Colonic mucosa (tissue), 4 donors: ENCODE measurements around the gene ANKS1B. TPM values are rescaled to one million over a fixed set of nuclear protein-coding genes. Genes with fewer than 3 reads are reported as not detected.

Source experiments
- DNase-seq: peaks from one replicate; pipeline ENCODE4 v3.0.0-alpha.2; 2020
- H3K27ac ChIP-seq: fragments of 200-600 bp; one replicate; pipeline ENCODE4 v1.8.0; 2021
- H3K27me3 ChIP-seq: fragments of 200-600 bp; one replicate; pipeline ENCODE4 v1.8.0; 2021
- H3K36me3 ChIP-seq: fragments of 200-600 bp; one replicate; pipeline ENCODE4 v1.8.0; 2021
- H3K4me1 ChIP-seq: fragments of 200-600 bp; one replicate; pipeline ENCODE4 v1.8.0; 2021; ENCODE audit warnings: mild to moderate bottlenecking
- H3K4me3 ChIP-seq: fragments of 200-600 bp; one replicate; pipeline ENCODE4 v1.8.0; 2021
- H3K9ac ChIP-seq, 2 donors: one replicate each; pipeline ENCODE4 v1.7.0; 2013; ENCODE audit warnings: control low read depth in 2 of 2, low read depth in 2 of 2, low read length in 2 of 2
- H3K9me3 ChIP-seq: fragments of 200-600 bp; one replicate; pipeline ENCODE4 v1.8.0; 2021
- intact Hi-C: fragments of 100-400 bp; cut with DNase I; formaldehyde crosslinking; loops from one replicate; pipeline ENCODE4 v1.14.1; 2022
- total RNA-seq, 2 donors: library from RNA; stranded (reverse); fragmentation: NEBNext Ultra II Directional in 1 of 2; extraction: Animal tissue kit (Norgen Biotek cat#: 25700) in 1 of 2; gene quantifications; one replicate each; pipeline ENCODE4 v1.2.1, GENCODE V29; 2021
- TF ChIP-seq, protein P1 (sequence below): fragments of 200-600 bp; IDR thresholded peaks from one replicate; pipeline ENCODE4 v1.8.0; 2022; ENCODE audit warnings: antibody characterized with exemption, mild to moderate bottlenecking
- donor health status: healthy.
- donor health status: DM: no; HTN: no; CAD: no.
- donor health status: DM: no; HTN: no; CAD: no.

ANKS1B gene
- total RNA-seq, 2 donors from 2014 or later = 1.7 to 3.3 TPM

- Histone ChIP-seq H3K27ac (no peak overlapping the region), H3K4me3 (no peak overlapping the region), H3K9me3 (no peaks in the 10 kb centered on the region), H3K36me3 (no peaks in the 10 kb centered on the region), H3K4me1 (no peaks in the 10 kb centered on the region), H3K9ac (no peak overlapping the region), H3K27me3 (no peaks in the 10 kb centered on the region)
- TF ChIP-seq, protein P1, sequence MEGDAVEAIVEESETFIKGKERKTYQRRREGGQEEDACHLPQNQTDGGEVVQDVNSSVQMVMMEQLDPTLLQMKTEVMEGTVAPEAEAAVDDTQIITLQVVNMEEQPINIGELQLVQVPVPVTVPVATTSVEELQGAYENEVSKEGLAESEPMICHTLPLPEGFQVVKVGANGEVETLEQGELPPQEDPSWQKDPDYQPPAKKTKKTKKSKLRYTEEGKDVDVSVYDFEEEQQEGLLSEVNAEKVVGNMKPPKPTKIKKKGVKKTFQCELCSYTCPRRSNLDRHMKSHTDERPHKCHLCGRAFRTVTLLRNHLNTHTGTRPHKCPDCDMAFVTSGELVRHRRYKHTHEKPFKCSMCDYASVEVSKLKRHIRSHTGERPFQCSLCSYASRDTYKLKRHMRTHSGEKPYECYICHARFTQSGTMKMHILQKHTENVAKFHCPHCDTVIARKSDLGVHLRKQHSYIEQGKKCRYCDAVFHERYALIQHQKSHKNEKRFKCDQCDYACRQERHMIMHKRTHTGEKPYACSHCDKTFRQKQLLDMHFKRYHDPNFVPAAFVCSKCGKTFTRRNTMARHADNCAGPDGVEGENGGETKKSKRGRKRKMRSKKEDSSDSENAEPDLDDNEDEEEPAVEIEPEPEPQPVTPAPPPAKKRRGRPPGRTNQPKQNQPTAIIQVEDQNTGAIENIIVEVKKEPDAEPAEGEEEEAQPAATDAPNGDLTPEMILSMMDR = no peak
- no peak for DNase-seq
- intact Hi-C loops = no loop called here
Measured at GRCh38 chr12:98945864-98946263, 1038.9 kb downstream of the ANKS1B start.

DNA sequence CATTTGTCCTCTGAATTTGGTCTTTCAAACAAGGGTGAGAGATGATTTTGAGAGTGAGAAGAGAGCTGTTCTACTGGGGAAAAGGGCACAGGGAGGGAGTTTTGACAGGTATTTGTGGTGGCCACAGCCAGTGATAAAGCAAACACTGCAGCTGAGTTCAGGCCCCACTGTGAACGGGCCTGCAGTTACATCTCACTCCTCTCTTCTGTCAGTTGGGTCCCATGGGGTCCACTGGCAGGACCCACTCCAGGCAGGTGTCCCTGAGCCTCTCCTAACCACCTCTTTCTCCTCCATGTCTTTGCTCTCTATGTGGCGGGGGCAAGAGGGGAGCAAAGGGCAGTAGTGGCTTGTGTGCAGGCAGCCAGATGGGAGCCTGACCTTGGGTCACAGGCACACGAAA, 1044.8 kb downstream of the ANKS1B start:
- no peaks in the 10 kb centered on the region for H3K27me3 ChIP-seq
- TF ChIP-seq, protein P1 = no peak

DNA sequence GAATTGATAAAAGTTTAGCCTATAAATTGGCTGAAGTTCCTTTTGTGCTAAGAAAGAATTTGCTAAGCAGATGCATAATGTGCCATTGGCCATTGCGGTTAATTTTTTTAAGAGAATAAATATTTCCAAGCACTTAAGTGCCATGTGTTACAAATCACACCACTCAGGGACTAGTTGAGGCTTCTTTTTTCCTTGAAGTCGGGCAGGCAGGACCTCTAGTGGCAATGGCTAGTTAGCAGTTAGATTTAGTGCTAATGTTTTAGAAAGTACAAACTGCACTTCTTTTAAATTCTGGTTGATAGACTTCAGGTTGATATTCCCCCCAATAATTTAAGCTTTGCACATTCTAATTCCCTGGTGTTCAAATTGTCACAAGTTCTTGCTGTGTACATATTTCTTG, 1045.4 kb downstream of the ANKS1B start:
- H3K4me1 ChIP-seq = no peaks in the 10 kb centered on the region
- no peaks in the 10 kb centered on the region for H3K27me3 ChIP-seq
- TF ChIP-seq, protein P1 = no peak
- intact Hi-C loops = no loop called here
- H3K36me3 ChIP-seq = no peaks in the 10 kb centered on the region
- H3K9ac ChIP-seq = no peak overlapping the region
- no peak overlapping the region for H3K27ac ChIP-seq
- no peak overlapping the region for H3K4me3 ChIP-seq
- no peaks in the 10 kb centered on the region for H3K9me3 ChIP-seq
- no peak for DNase-seq

More for the DNA sequence above, 1044.8 kb downstream of the ANKS1B start:
- Histone ChIP-seq H3K27ac (no peak overlapping the region), H3K4me1 (no peaks in the 10 kb centered on the region), H3K9me3 (no peaks in the 10 kb centered on the region), H3K4me3 (no peak overlapping the region), H3K36me3 (no peaks in the 10 kb centered on the region), H3K9ac (no peak overlapping the region)
- no peak for DNase-seq
- intact Hi-C loops = no loop called here

DNA sequence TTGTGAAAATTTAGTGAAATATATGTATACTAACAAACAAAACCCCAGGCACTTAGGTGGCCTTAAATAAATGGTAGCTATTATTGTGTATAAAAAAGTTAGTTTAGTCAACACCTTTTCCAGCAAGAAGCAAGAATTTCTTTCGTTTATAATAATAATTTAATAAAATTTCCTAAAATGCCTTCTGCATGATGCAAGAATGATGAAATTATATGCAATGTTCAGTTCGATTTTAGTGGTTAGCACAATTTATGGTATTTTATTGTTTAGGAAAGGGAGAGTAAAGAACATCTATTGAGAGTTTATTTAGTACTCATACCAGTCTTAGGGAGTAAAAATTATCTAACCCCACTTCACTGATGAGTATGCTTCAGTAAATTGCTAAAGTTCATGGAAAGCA, 1048.9 kb downstream of the ANKS1B start:
- Histone ChIP-seq H3K4me1 (no peaks in the 10 kb centered on the region), H3K9me3 (no peaks in the 10 kb centered on the region), H3K27ac (no peak overlapping the region), H3K4me3 (no peak overlapping the region), H3K27me3 (no peaks in the 10 kb centered on the region), H3K36me3 (no peaks in the 10 kb centered on the region), H3K9ac (no peak overlapping the region)
- TF ChIP-seq, protein P1 = no peak
- DNase-seq = no peak
- intact Hi-C loops = no loop called here

- DNase-seq = no peak
- H3K27ac ChIP-seq = no peak overlapping the region
- no peaks in the 10 kb centered on the region for H3K9me3 ChIP-seq
- no peaks in the 10 kb centered on the region for H3K4me1 ChIP-seq
- TF ChIP-seq, protein P1 = no peak
- H3K4me3 ChIP-seq = no peak overlapping the region
- H3K27me3 ChIP-seq = no peaks in the 10 kb centered on the region
- H3K9ac ChIP-seq = no peak overlapping the region
- H3K36me3 ChIP-seq = no peaks in the 10 kb centered on the region
- intact Hi-C loops = no loop called here
Measured at GRCh38 chr12:98922871-98923270, 1061.9 kb downstream of the ANKS1B start.
